HK-2 (cell line): ENCODE data around the gene SYNGR4.
"Not testable (repeated sequence)": the region's sequence is repeated elsewhere in the genome, so short reads cannot be mapped to it uniquely, and the experiment has no call there.

Experiments used
- DNase-seq: peaks from one replicate; pipeline ENCODE4 v3.0.0-alpha.2; 2018; ENCODE audit not compliant: unreplicated experiment

Gene SYNGR4, protein sequence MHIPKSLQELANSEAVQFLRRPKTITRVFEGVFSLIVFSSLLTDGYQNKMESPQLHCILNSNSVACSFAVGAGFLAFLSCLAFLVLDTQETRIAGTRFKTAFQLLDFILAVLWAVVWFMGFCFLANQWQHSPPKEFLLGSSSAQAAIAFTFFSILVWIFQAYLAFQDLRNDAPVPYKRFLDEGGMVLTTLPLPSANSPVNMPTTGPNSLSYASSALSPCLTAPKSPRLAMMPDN

GRCh38 chr19:48363810-48364597 lies at the start of gene SYNGR4, which contains the start of gene TMEM143:
TSS of gene SYNGR4 (plus strand) at chr19:48364367. CDS start at chr19:48365843, 1,476 bp downstream.
TSS of gene TMEM143 (minus strand) at chr19:48363940. CDS start at chr19:48363920, 20 bp downstream.
- peak; percentile 99 for DNase-seq

DNA sequence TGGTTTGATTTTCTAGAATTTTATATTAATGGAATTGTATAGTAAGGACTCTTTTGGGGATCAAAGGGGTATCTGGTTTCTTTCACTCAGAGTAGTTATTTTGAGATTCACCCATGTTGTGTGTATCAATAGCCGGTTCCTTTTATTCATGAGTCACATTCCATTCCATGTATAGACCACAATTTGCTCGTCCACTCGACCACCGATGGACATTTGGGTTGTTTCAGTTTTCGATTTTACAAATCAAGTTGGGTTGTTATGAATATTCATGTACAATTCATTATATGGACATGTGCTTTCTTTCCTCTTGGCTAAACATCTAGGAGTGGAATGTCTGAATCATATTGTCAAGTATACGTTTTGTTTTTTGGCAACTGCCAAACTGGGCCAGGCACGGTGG lies 48.5 kb upstream of the SYNGR4 start:
- DNase-seq = no peak

DNA sequence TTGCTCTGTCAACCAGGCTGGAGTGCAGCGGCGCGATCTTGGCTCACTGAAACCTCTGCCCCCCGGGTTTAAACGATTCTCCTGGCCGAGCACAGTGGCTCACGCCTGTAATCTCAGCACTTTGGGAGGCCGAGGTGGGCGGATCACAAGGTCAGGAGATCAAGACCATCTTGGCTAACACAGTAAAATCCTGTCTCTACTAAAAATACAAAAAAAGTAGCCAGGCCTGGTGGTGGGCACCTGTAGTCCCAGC lies 46.5 kb upstream of the SYNGR4 start:
- not testable (repeated sequence) for DNase-seq

GRCh38 chr19:48318286-48318987 lies 45.7 kb upstream of the SYNGR4 start:
- no peak for DNase-seq

DNA sequence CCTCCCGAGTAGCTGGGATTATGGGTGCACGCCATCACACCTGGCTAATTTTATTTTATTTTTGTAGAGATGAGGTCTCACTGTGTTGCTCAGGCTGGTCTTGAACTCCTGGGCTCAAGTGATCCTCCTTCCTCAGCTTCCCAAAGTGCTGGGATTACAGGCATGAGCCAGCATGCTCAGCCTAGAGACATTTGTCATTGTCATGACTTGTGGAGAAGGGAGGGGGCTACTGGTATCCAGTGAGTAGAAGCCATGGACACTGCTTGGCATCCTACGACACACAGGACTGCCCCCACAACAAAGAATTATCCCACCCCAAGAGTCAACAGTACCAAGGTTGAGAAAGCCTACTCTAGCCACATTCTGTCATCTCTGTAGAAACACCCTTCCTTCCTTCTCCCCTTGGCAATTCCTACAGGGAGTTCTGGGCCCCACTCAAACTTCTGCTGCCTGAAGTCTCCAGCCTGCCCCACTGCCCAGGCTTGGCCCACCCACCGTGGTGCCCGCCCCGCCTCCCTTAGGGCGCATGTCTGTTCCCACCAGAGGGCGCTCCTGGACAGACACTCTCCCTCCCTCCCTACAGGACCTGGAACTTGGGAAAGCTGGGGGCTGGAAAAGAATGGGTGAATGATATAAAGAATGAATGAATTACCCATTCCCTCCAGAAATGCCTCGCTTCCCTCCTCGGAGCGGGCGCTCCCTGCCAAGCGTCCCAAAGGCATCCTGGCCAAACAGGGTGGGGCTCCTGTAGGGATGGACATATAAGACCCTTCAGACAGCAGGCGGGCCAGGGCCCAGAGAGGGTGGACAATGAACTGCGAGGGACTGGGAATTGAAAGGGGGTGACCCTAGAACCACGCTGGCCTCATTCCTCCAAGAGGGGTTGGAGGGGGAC lies 44.3 kb upstream of the SYNGR4 start:
- DNase-seq = peak; percentile 86

DNA sequence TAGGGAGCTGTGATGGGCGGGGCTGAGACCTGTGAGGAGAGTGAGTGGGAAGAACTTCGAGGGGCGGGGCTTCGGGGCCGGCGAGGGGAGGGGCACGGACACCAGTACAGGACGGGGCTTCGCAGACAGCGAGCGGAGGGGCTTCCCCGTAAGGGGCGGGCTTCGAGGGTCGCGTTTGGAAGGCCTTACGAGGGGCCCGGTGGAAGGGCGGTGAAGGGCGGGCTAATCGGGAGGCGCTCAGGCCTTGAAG lies 42.9 kb upstream of the SYNGR4 start:
- peak; percentile 96 for DNase-seq

DNA sequence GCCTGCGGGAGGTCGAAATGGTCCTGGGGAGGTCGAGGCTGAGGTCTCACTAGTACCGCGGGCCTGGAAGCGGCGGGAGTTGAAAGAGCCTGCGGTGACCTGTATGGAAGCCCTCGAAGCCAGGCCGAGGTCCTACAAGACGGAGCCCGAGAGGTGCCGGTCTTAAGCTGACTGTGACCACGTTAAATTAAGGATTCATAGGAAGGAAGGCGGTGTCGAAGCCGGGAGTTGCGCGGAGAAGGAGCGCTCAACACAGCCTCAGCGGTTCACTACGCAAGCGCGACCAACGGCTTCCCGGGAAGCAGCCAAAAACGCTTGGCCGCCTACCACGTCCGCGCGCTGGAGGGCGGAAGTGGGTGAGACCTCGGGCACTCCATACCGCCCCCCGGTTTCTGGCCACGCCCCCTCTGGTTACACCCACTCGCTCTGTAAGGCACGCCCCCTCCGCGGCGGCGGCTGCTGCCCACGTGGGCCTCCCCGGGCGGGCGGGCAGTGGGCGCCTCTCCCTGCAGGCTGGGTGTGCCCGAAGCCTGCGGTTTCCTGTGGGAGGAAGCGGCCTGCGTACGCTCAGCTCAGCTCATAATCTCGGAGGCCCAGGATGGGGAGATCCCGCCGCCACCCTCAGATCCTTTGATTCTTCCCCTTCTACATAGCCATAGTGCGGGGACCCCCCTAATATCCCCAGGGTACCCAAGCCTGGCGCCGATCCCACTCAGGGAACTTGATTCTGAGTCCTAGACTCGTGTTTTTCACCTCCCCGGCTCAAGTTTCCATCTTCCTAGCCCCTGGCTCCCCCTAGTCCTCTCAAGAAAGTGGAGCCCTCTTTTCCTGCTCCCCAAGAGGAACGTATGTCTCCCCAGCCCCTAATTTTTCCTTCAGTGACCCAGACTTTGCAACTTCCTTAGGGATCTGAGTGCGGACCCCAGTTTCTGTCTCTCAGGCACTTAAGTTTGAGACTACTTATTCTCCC lies 42.3 kb upstream of the SYNGR4 start:
- DNase-seq = peak; percentile 99

GRCh38 chr19:48325265-48325910 lies 38.8 kb upstream of the SYNGR4 start, which contains the start of gene EMP3:
TSS of gene EMP3 (plus strand) at chr19:48325552. CDS start at chr19:48326845, 1,293 bp downstream.
- peak; percentile 84 for DNase-seq

DNA sequence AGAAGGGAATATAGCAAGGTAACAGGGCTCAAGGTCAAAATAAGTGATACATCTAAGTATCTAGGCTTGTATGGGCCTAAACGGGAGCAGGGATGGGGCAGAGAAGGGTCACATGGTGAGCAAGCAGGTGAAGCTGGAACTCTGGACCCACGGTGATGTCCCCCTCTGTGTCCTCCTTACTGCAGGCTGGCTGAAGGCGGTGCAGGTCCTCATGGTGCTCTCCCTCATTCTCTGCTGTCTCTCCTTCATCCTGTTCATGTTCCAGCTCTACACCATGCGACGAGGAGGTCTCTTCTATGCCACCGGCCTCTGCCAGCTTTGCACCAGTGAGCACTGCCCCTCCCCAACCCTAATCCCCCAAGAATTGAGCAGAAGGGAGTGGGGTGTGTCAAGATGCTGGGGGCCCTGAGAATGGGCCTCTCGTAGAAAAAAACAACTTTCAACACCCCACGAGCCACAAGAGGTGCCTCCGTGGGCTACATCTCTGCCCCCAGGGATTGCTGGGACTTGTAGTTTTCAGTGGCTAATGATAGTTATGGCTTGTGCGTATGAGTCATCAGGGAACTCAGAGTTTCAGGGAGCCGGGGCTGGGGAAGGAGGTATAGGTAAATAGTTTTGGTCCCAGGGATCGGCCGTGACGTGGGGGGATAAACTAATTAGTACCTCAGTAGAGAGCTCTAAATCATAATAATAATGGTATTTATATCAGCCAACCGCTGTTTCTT lies 34.8 kb upstream of the SYNGR4 start:
- no peak for DNase-seq

GRCh38 chr19:48330012-48330681 lies 34.0 kb upstream of the SYNGR4 start:
- no peak for DNase-seq

DNA sequence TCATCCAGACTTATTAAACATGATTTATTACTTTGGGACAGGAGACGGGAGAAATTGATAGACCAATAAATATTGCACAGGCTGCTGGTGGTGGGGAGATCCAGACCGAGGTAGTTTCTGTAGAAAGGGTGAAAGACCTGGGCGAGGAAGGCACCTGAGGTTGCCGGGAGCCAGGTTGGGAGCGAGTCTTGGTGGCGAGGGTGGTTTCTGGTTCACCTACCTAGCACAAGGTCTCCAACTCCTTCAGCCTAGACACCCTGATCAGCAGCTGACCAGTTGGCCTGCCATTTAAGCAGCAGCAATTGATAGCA lies 31.9 kb upstream of the SYNGR4 start:
- no peak for DNase-seq

GRCh38 chr19:48332662-48333466 lies 31.3 kb upstream of the SYNGR4 start:
- DNase-seq = peak; percentile 93

GRCh38 chr19:48333467-48334384 lies 30.4 kb upstream of the SYNGR4 start:
- peak; percentile 92 for DNase-seq

- no peak for DNase-seq
Measured at GRCh38 chr19:48338253-48338755, 25.9 kb upstream of the SYNGR4 start.

DNA sequence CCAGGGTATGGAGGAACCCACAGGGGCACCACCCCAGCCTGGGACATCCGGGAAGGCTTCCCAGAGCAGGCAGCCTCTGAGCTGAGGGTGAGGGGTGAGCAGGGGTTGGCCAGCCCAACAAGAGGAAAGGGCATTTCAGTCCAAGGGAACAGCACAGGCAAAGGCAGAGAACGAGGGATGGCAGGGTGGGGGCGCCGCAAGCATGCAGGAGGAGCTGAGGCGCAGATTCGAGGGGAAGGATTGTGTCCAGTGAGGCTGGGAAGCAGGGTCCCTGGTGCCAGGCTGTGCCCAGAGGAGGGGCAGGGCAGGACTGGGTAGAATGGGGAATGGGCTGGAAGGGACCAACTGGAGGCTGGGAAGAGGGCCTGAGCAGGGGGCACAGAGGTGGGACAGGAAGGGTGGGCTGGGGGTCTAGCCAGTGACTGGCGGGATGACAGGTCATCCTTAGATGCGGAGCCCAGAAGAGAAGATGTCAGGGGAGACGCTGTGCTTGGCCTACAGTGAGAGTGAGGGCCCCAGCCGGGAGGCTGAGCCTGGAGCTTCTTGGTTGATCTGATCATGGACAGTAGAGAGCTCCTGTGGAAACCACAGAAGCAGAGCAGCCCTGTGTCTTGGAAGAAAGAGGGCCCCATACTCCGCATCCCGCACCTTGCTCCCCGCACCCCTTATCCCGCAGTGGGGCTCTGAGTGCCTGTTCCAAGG lies 25.2 kb upstream of the SYNGR4 start:
- DNase-seq = no peak

DNA sequence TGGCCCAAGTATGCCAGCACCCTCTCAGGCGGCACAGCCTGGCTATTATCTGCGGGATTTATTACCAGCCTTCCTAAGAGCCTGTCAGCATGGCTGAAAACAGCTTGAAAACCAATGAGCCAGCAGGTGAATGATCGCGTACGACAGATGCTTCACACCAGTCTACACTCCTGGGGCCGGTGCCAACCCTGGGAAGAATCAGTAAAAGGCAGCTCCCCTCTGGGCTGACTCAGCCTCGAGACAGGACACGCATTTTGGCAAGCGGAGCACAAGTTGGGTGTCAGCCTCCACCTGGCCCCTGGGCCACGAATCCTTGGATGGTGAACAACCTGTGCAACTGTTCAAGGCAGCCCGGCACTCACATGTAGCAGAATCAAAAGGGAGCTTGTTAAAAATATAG lies 23.2 kb upstream of the SYNGR4 start:
- no peak for DNase-seq
